ENCODE results near the gene CCDC8. TPM values are rescaled to one million over a fixed set of nuclear protein-coding genes. Genes with fewer than 3 reads are reported as not detected.
"Not testable (repeated sequence)": the region's sequence is repeated elsewhere in the genome, so short reads cannot be mapped to it uniquely, and the experiment has no call there.

Gene CCDC8
- total RNA-seq, 1 experiment from 2014 or later, result 24.5 TPM

DNA sequence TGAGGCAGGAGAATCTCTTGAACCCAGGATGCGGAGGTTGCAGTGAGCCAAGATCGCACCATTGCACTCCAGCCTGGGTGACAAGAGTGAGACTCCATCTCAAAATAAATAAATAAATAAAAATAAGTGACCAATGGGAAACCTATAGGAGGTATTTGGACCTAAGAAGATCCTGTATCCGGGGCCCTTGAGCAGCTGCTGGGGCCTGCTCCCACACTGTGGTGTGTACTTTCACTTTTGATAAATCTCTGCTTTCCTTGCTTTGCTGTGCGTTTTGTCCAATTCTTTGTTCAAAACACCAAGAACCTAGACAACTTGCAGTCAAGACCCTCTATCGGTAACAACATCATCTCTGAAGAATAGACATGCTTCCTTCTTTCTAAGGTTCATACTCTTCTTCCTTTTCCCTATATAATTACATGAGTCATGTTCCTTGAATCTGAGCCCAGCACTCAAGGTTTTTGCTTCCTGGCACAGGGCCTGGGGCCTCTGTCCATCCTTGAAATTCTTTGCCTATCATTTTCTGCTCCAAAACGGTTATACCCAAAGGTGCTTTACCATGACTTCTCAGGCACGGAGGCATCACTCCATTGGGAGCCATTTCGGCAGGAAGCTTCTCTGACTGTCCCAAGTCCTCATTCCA lies 29.6 kb upstream of the CCDC8 start:
- TF ChIP-seq, protein P1, sequence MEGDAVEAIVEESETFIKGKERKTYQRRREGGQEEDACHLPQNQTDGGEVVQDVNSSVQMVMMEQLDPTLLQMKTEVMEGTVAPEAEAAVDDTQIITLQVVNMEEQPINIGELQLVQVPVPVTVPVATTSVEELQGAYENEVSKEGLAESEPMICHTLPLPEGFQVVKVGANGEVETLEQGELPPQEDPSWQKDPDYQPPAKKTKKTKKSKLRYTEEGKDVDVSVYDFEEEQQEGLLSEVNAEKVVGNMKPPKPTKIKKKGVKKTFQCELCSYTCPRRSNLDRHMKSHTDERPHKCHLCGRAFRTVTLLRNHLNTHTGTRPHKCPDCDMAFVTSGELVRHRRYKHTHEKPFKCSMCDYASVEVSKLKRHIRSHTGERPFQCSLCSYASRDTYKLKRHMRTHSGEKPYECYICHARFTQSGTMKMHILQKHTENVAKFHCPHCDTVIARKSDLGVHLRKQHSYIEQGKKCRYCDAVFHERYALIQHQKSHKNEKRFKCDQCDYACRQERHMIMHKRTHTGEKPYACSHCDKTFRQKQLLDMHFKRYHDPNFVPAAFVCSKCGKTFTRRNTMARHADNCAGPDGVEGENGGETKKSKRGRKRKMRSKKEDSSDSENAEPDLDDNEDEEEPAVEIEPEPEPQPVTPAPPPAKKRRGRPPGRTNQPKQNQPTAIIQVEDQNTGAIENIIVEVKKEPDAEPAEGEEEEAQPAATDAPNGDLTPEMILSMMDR (conservative IDR thresholded peaks at IDR 0.05; ENCODE audit: low read depth, low read length), result no peak
- TF ChIP-seq EZH2 (IDR thresholded peaks at IDR 0.05; ENCODE audit: borderline replicate concordance, low read depth, low read length, poor library complexity, severe bottlenecking), result no peak
- Histone ChIP-seq H3K4me1 (ENCODE audit: insufficient read depth, low read length, poor library complexity, severe bottlenecking) (peaks cover 4% of the 10 kb centered on the region), H3K4me3 (ENCODE audit: low read depth, low read length, poor library complexity, severe bottlenecking) (no peak overlapping the region), H3K36me3 (ENCODE audit: insufficient read depth, low read length, poor library complexity, severe bottlenecking) (no peaks in the 10 kb centered on the region), H3K27ac (ENCODE audit: low read depth, low read length, poor library complexity, severe bottlenecking) (no peak overlapping the region), H3K9me3 (ENCODE audit: low read depth, low read length, poor library complexity, severe bottlenecking) (no peaks in the 10 kb centered on the region), H3K27me3 (replicated peaks; ENCODE audit: insufficient read depth, low read depth, low read length, poor library complexity) (no peaks in the 10 kb centered on the region)
- DNase-seq (ENCODE audit: low spot score), result peak; percentile 62
- POLR2A ChIA-PET (ENCODE audit: low non-redundant PET), result no interaction called here
- BruUV-seq (replicated peaks), result no TSS peak
- CTCF ChIA-PET, result no interaction called here
- intact Hi-C loops (cut with micrococcal nuclease; ENCODE audit: unreplicated experiment), result no loop called here

DNA sequence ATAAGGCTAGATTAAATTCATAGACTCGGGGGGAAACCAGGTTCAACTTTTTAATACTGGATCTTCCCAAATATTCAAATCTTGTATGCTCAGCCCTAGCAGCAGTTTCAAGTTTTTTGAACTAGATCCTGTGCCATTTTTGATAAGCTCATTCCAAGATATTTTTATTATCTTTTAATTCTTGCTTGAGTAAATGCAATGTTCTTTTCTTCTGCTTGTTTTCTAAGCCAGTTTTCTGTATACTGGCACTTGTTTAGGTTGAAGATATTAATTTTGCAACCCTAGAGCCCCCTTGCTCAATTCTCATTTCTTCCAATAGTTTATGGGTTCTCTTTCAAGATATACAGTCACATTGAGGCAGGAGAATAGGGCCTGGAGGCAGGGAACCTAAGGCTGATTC lies 28.5 kb upstream of the CCDC8 start:
- DNase-seq (ENCODE audit: low spot score), result no peak
- ChIA-PET CTCF (no interaction called here), POLR2A (ENCODE audit: low non-redundant PET) (no interaction called here)
- Histone ChIP-seq H3K9me3 (ENCODE audit: low read depth, low read length, poor library complexity, severe bottlenecking) (no peaks in the 10 kb centered on the region), H3K27me3 (replicated peaks; ENCODE audit: insufficient read depth, low read depth, low read length, poor library complexity) (no peaks in the 10 kb centered on the region), H3K4me1 (ENCODE audit: insufficient read depth, low read length, poor library complexity, severe bottlenecking) (peaks cover 4% of the 10 kb centered on the region), H3K4me3 (ENCODE audit: low read depth, low read length, poor library complexity, severe bottlenecking) (no peak overlapping the region), H3K27ac (ENCODE audit: low read depth, low read length, poor library complexity, severe bottlenecking) (no peak overlapping the region), H3K36me3 (ENCODE audit: insufficient read depth, low read length, poor library complexity, severe bottlenecking) (no peaks in the 10 kb centered on the region)
- BruUV-seq (replicated peaks), result no TSS peak
- TF ChIP-seq, protein P1 (conservative IDR thresholded peaks at IDR 0.05; ENCODE audit: low read depth, low read length), result no peak
- TF ChIP-seq EZH2 (IDR thresholded peaks at IDR 0.05; ENCODE audit: borderline replicate concordance, low read depth, low read length, poor library complexity, severe bottlenecking), result no peak
- intact Hi-C loops (cut with micrococcal nuclease; ENCODE audit: unreplicated experiment), result no loop called here

DNA sequence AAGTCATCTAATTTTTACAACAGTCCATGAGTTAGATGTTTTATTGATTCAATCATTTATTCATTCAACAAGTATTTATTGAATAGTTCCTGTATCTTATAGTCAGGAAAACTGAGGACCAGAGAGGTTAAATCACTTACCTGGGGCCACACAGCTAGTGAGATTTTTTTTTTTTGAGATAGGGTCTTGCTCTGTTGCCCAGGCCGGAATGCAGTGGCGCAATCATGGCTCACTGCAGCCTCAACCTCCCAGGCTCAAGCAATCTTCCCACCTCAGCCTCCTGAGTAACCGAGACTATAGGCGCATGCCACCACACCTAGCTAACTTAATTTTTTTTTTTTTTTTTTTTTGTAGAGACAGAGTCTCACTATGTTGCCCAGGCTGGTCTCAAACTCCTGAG lies 22.3 kb upstream of the CCDC8 start:
- H3K27me3 ChIP-seq (replicated peaks; ENCODE audit: insufficient read depth, low read depth, low read length, poor library complexity); H3K4me3 ChIP-seq (ENCODE audit: low read depth, low read length, poor library complexity, severe bottlenecking); intact Hi-C loops (cut with micrococcal nuclease; ENCODE audit: unreplicated experiment); H3K9me3 ChIP-seq (ENCODE audit: low read depth, low read length, poor library complexity, severe bottlenecking); H3K4me1 ChIP-seq (ENCODE audit: insufficient read depth, low read length, poor library complexity, severe bottlenecking); H3K27ac ChIP-seq (ENCODE audit: low read depth, low read length, poor library complexity, severe bottlenecking); DNase-seq (ENCODE audit: low spot score); BruUV-seq (replicated peaks); POLR2A ChIA-PET (ENCODE audit: low non-redundant PET); H3K36me3 ChIP-seq (ENCODE audit: insufficient read depth, low read length, poor library complexity, severe bottlenecking); CTCF ChIA-PET: not testable (repeated sequence)

DNA sequence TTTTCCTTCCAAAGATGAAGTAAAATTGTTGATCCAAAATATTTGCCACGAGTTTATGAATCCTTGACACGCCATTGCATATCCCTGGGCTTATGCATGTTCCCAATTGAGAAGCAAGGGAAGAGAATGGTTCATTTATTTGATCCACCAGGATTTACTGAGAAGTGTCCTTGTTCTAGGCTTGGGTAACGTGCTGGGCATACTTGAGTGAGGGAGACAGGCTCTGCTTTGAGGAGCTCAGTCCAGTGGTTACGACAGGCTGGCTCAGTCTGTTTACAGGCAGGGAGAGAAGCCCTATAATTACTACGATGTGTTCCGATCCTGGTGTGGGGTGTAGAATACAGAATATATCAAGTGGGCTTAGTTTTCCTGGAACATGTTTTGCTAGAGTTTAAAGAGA lies 21.6 kb upstream of the CCDC8 start:
- no peaks in the 10 kb centered on the region for H3K4me1 ChIP-seq (ENCODE audit: insufficient read depth, low read length, poor library complexity, severe bottlenecking)
- BruUV-seq (replicated peaks), result no TSS peak

DNA sequence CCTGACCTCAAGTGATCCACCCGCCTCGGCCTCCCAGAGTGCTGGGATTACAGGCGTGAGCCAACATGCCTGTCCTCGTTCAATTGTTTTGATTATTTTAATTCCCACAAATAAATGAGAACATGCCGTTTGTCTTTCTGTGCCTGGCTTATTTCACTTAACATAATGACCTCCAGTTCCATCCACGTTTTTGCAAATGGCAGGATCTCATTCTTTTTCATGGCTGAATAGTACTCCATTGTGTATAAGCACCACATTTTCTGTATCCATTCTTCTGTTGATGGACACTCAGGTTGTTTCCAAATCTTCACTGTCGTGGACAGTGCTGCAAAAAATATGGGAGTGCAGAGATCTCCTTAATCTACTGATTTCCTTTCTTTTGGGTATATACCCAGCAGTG lies 20.1 kb upstream of the CCDC8 start:
- H3K36me3 ChIP-seq (ENCODE audit: insufficient read depth, low read length, poor library complexity, severe bottlenecking); DNase-seq (ENCODE audit: low spot score); intact Hi-C loops (cut with micrococcal nuclease; ENCODE audit: unreplicated experiment); H3K9me3 ChIP-seq (ENCODE audit: low read depth, low read length, poor library complexity, severe bottlenecking); H3K27me3 ChIP-seq (replicated peaks; ENCODE audit: insufficient read depth, low read depth, low read length, poor library complexity); CTCF ChIA-PET; H3K27ac ChIP-seq (ENCODE audit: low read depth, low read length, poor library complexity, severe bottlenecking); H3K4me3 ChIP-seq (ENCODE audit: low read depth, low read length, poor library complexity, severe bottlenecking); H3K4me1 ChIP-seq (ENCODE audit: insufficient read depth, low read length, poor library complexity, severe bottlenecking); POLR2A ChIA-PET (ENCODE audit: low non-redundant PET); BruUV-seq (replicated peaks): not testable (repeated sequence)

More for the DNA sequence above, 21.6 kb upstream of the CCDC8 start:
- intact Hi-C loops (cut with micrococcal nuclease; ENCODE audit: unreplicated experiment), result no loop called here
- Histone ChIP-seq H3K27me3 (replicated peaks; ENCODE audit: insufficient read depth, low read depth, low read length, poor library complexity) (no peaks in the 10 kb centered on the region), H3K36me3 (ENCODE audit: insufficient read depth, low read length, poor library complexity, severe bottlenecking) (no peaks in the 10 kb centered on the region), H3K4me3 (ENCODE audit: low read depth, low read length, poor library complexity, severe bottlenecking) (no peak overlapping the region), H3K27ac (ENCODE audit: low read depth, low read length, poor library complexity, severe bottlenecking) (no peak overlapping the region), H3K9me3 (ENCODE audit: low read depth, low read length, poor library complexity, severe bottlenecking) (no peaks in the 10 kb centered on the region)
- TF ChIP-seq EZH2 (IDR thresholded peaks at IDR 0.05; ENCODE audit: borderline replicate concordance, low read depth, low read length, poor library complexity, severe bottlenecking), result no peak
- TF ChIP-seq, protein P1 (conservative IDR thresholded peaks at IDR 0.05; ENCODE audit: low read depth, low read length), result no peak
- ChIA-PET POLR2A (ENCODE audit: low non-redundant PET) (no interaction called here), CTCF (no interaction called here)
- DNase-seq (ENCODE audit: low spot score), result no peak

Measured in A673 (cell line).